Cerebellar cortex (tissue), 1 donor: Measurements from ENCODE around the gene TPBGL.

Experiments
- DNase-seq: peaks from one replicate; pipeline ENCODE4 v3.0.0-alpha.2; 2015; ENCODE audit warnings: low spot score

The TPBGL gene

GRCh38 chr11:75246006-75246670, 5.6 kb downstream of the TPBGL start:
- no peak for DNase-seq

GRCh38 chr11:75246671-75247350, 6.2 kb downstream of the TPBGL start:
- DNase-seq, result no peak

- no peak for DNase-seq
These were observed 8.3 kb downstream of the TPBGL start for GRCh38 chr11:75248924-75249256.

- DNase-seq, result no peak
These were observed 9.1 kb downstream of the TPBGL start for GRCh38 chr11:75249704-75250103.

GRCh38 chr11:75254326-75254725, 13.8 kb downstream of the TPBGL start:
- DNase-seq, result no peak

- no peak for DNase-seq
These were observed 20.0 kb downstream of the TPBGL start for GRCh38 chr11:75260396-75261170.

- no peak for DNase-seq
These were observed 21.4 kb downstream of the TPBGL start for GRCh38 chr11:75261902-75262361.

GRCh38 chr11:75262436-75262835, 21.9 kb downstream of the TPBGL start:
- no peak for DNase-seq

- DNase-seq, result no peak
These were observed 22.6 kb downstream of the TPBGL start for GRCh38 chr11:75262961-75263852.

- no peak for DNase-seq
These were observed 23.4 kb downstream of the TPBGL start for GRCh38 chr11:75263944-75264349.

- no peak for DNase-seq
These were observed 23.8 kb downstream of the TPBGL start for GRCh38 chr11:75264356-75264755.

GRCh38 chr11:75264971-75265370, 24.4 kb downstream of the TPBGL start:
- DNase-seq, result no peak

- no peak for DNase-seq
These were observed 25.4 kb downstream of the TPBGL start for GRCh38 chr11:75265851-75266531.

- DNase-seq, result no peak
These were observed 26.8 kb downstream of the TPBGL start for GRCh38 chr11:75267171-75267970.

- DNase-seq, result no peak
These were observed 28.2 kb downstream of the TPBGL start for GRCh38 chr11:75268626-75269366.

GRCh38 chr11:75269367-75269660, 28.7 kb downstream of the TPBGL start:
- DNase-seq, result no peak

GRCh38 chr11:75269896-75270295, 29.3 kb downstream of the TPBGL start:
- DNase-seq, result no peak

- DNase-seq, result no peak
These were observed 30.4 kb downstream of the TPBGL start for GRCh38 chr11:75270896-75271418.

- no peak for DNase-seq
These were observed 31.2 kb downstream of the TPBGL start for GRCh38 chr11:75271730-75272129.

GRCh38 chr11:75272391-75272790, 31.8 kb downstream of the TPBGL start:
- DNase-seq, result no peak
